Measurements from ENCODE around the gene DYNLT2. TPM values are rescaled to one million over a fixed set of nuclear protein-coding genes. Genes with fewer than 3 reads are reported as not detected.
A peak's percentile ranks its signal among the peaks of the same experiment; 100 is the strongest.
"Not testable (repeated sequence)": the region's sequence is repeated elsewhere in the genome, so short reads cannot be mapped to it uniquely, and the experiment has no call there.

The DYNLT2 gene
- total RNA-seq, 1 donor from 2014 or later = 0.75 TPM

DNA sequence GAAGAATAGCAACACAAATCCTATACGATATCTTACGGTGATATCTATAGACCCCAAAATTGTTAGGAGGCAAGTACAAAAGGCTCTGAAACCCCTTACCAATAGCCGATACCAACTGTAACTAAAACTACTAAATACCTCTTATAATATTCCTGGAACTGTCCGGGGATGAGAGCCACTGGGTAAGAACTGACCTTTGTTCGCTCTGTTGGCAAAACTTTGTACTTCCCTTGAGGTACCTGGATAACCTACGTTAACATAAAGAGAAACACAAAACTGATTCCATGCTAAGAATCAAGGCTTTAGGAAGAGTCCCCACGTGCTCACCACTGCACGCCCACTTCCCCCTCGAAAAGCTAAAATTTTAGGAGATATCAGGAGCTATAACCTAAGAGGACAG lies 36.8 kb downstream of the DYNLT2 start:
- DNase-seq (no peak), ATAC-seq (ENCODE audit: poor library complexity) (no peak)
- intact Hi-C loops (cut with DNase I) = no loop called here

DNA sequence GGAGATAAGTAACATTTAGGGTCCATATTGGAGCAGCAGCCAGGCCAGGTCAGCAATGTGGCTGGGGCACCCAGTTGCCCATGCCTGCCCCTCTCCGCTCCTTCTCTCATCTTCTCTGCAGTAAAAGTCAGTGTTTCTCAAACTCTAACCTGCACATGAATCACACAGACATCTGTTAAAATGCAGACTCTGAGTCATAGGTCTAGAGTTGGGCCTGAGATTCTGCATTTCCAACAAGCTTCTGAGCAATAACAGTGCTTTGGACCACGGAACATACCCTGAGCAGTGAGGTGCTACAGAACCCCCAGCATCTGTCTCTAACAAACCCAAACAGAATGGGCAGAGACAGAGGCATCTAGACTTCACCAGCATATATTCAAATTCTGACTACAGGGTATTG lies 37.2 kb downstream of the DYNLT2 start:
- DNase-seq = no peak
- ATAC-seq (ENCODE audit: poor library complexity) = no peak
- intact Hi-C loops (cut with DNase I) = no loop called here

DNA sequence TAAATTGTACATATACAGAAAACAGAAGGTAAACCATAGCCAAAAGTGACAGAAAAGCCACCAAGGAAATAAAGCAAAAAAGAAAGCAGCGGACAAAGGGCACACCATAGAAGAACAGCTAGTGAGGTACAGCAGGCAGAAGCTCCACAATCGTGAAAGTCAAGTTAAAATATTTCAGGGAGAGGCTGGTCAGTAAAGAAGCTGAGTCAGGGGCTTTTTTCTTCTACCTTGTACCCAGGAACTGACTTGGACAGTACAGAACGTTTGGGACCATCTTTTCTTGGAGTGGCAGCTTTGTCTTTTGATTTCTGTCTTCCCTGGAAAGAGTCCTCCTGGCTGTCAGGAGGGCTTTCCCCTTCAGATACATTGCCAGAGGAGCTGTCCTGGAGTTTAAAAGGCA lies 41.4 kb downstream of the DYNLT2 start:
- ATAC-seq (ENCODE audit: poor library complexity) (no peak), DNase-seq (no peak)
- intact Hi-C loops (cut with DNase I) = no loop called here

DNA sequence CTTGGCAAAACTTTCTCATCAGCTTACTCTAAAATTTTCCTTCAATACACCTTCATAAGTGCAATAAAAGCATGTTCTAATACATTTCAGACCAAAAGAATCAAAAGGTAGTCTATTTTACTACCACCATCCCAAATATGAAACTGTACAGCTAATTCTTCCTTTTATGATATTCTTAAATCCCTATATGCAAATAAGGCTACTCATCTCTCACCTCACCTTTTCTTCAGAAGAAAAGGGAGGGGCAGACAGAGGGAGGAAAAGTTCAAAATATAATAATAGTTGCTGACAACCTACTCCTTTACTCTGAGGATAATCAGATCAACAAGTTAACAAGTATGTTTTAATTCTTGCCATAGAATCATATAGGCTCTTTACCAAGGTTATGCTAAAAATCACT lies 42.1 kb downstream of the DYNLT2 start:
- no peak for DNase-seq
- no peak for ATAC-seq (ENCODE audit: poor library complexity)
- intact Hi-C loops (cut with DNase I) = no loop called here

DNA sequence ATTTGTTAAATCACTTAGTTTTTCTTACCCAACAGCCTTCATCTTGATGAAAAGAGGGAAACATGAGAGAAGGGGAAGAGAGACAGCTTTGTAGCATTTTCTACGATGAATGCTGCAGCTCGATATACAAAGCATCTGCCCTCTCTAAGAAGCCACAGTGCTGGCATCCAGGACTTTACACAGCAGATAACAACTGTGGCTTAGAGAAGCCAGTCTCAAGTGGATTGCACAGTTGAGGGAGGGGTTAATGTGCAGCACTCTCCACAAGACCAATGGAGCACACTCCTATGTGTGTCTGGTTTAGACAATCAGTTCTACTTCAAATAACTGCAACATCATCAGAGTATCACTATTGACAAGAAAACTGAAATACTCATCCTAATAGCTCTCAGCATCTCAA lies 43.6 kb downstream of the DYNLT2 start:
- DNase-seq (no peak), ATAC-seq (ENCODE audit: poor library complexity) (no peak)
- intact Hi-C loops (cut with DNase I) = no loop called here

DNA sequence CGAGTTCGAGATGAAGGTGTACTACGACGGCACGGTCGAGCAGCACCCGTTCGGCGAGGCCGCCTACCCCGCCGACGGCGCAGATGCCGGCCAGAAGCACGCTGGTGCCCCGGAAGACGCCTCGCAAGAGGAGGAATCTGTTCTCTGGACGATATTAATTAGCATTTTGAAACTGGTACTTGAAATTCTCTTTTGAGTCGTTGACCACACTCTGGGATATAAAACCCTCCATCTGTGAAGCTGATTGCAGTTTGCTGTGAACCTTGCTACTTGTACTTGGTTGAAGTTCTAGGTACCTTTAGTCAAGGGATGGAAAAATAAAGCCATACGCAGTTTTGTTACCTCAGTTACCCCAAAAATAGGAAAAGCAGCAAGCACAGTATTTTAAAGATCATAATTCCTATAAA lies 48.5 kb downstream of the DYNLT2 start:
- ATAC-seq (ENCODE audit: poor library complexity) = no peak
- intact Hi-C loops (cut with DNase I) = no loop called here
- DNase-seq = no peak

DNA sequence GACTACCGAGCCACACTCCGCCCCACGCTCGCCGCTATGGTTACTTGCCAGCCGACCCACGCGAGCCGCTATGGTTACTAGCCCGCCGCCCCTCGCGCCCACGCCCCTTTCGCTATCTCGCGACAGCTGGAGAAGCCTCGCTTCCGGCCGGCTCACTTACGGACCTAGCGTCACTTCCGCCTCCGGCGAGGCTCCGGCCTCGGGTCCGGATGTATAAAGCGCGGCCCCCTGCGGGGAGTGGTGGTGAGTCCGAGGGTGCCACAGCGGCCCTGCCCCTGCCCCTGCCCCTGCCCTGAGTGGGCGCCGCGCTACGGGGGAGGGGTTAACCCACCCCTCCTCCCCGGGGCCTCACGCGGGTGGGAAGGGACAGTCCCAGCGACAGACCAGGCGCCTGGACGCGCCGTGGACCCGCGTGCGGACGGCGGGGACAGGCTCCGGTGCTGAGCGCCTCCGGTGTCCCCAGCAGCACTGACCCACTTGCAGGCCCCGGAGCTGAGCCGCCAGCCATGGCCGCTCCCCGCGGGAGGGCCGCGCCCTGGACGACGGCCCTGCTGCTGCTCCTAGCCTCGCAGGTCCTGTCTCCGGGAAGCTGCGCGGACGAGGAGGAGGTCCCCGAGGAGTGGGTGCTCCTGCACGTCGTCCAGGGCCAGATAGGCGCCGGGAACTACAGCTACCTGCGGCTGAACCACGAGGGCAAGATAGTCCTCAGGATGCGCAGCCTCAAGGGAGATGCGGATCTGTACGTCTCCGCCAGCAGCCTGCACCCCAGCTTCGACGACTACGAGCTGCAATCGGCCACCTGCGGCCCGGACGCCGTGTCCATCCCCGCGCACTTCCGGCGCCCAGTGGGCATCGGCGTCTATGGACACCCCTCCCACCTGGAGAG lies 49.2 kb downstream of the DYNLT2 start, which contains the start of the genes C6orf120 and WDR27:
TSS of gene C6orf120 (plus strand) at position 173 of the 886 bp plus-strand sequence. CDS start at position 507, 334 bp downstream.
TSS of gene WDR27 (minus strand) at position 76 of the 886 bp plus-strand sequence. CDS start 13,024 bp downstream, outside the sequence.
- DNase-seq = peak; percentile 98
- intact Hi-C loops (cut with DNase I) = no loop called here
- ATAC-seq (ENCODE audit: poor library complexity) = peak; percentile 99

DNA sequence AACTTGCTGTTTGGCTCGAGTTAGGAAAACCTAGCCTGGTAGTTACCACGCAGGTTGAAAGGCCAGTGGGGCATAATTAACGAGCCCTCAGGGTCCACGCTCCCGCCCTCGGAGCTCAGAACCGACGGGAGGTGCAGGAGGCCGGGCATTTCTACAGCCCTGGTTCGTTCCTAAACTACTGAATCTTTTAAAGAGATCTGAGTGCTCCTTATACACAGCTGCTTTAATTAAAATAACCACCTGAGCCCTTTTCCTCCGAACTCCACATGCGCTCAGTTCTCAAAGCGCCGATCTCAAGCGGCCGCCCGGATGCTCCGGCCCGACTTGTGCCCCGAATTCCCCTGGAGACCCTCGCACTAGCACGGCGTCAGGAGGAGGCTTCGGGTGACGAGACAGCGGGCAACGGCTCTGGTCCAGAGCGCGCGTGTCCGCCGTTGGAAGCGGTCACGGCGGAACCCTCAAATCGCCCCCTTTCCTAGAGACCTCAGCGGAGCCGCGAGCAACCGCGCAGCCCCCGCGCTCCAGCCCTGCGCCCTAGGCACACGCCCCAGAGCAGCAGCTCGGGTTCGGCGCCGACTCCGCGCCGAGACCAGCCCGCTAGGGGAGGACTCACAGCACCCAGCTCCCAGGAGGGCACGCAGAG lies 49.9 kb downstream of the DYNLT2 start:
- peak; percentile 11 for ATAC-seq (ENCODE audit: poor library complexity)
- intact Hi-C loops (cut with DNase I) = no loop called here

DNA sequence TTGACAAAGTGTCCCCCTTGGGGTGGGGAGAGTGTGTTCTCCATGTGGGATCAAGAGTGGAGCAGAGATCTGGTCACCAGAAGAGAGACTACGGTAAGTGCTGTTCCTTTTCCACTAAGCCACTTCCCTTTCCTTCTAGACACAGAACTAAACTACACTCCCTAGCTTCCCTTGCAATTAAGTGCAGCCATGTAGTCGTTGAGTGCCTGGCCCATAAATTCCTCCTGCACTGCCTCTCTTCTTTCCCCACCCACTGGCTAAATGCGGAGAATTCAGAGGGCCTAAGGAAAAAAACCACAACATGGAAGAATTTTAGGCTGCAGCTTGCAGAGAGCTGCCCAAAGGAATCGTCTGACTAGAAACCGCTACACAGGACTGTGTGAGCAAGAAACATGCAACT lies 51.1 kb downstream of the DYNLT2 start:
- DNase-seq (no peak), ATAC-seq (ENCODE audit: poor library complexity) (no peak)
- intact Hi-C loops (cut with DNase I) = no loop called here

More for the DNA sequence above, 49.9 kb downstream of the DYNLT2 start:
- no peak for DNase-seq

DNA sequence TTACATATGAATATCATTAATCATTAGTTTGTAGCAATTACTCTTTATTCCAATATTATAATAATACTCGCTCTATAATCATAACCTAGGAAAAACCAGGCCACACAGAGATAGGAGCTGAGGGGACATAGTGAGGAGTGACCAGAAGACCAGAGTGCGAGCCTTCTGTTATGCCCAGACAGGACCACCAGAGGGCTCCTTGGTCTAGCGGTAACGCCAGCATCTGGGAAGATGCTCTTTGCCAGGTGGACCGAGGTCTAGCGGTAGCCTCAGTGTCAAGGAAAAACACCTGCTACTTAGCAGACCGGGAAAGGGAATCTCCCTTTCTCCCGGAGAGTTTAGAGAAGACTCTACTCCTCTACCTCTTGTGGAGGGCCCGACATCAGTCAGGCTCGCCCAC lies 54.3 kb downstream of the DYNLT2 start:
- intact Hi-C loops (cut with DNase I); ATAC-seq (ENCODE audit: poor library complexity): not testable (repeated sequence)
- DNase-seq = peak; percentile 43

DNA sequence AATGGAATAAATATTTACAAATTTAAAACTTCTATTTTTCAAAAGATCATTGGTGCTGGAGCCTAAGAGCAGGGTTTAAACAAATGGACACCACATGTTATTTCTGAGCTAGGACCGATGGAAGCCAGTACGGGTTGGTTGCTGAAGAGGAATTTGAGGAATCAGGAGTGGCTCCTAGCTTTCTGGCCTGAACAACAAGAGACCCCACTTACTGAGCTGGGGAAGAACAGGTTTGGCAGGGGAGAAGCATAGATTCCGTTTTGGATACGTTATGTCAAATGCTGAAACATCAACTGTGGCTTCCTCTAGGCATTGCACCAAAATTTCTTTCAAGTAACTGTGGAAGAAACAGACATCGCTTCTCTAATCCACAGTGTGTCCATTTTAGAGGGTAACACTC lies 56.2 kb downstream of the DYNLT2 start:
- intact Hi-C loops (cut with DNase I) = no loop called here
- DNase-seq (no peak), ATAC-seq (ENCODE audit: poor library complexity) (no peak)

DNA sequence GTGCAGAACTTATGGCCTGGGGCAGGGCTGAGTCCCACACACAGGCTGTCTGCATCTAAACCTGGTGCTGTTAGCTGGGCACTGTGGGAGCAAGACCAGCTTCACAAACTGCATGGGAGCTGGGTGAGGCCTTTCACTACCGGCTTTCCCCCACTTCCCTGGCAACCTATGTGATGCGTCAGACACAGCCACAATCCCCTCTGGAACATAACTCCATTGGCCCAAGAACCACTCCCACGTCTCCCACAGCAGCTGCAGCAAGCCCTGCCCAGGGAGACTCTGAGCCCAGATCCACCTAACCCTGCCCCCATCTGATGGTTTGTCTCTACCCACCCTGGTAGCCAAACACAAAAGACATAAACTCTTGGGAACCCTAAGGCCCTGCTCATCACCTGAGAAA lies 58.9 kb downstream of the DYNLT2 start:
- intact Hi-C loops (cut with DNase I) = no loop called here
- no peak for ATAC-seq (ENCODE audit: poor library complexity)
- DNase-seq = no peak

DNA sequence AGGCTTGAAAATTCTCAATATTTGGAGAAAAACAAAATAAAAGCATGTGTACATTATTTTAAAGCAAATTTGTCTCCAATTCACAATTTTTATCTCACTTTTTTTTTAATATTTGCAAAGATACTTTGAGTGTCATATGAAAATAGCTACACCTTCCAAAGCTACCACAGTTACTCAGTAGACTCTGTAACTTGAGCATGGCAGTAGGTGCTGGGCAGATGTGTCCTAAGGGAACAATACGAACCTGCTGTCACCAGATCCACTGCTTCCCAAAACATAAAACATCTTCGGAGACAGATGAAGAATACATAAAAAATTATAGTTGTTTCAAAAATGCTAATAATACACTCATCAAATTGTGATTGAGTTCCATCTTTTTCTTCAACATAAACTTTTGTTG lies 60.1 kb downstream of the DYNLT2 start:
- ATAC-seq (ENCODE audit: poor library complexity) = no peak
- no peak for DNase-seq
- intact Hi-C loops (cut with DNase I) = no loop called here

Other genes with a start within 250 kb of the DYNLT2 start
- gene WDR27, start 49.5 kb downstream of the DYNLT2 start, total RNA-seq = 9.0 TPM
- gene C6orf120, start 49.4 kb downstream of the DYNLT2 start, total RNA-seq = 14.0 TPM
- 53.7 TPM for gene PHF10, start 27.1 kb downstream of the DYNLT2 start, total RNA-seq
- gene ERMARD, start 50 bp upstream of the DYNLT2 start, total RNA-seq = 6.9 TPM

Data from Right ventricle myocardium superior (tissue), 1 donor.